Umbilical cord (tissue), 2 donors: ENCODE measurements around the gene LHFPL5. TPM values are rescaled to one million over a fixed set of nuclear protein-coding genes. Genes with fewer than 3 reads are reported as not detected.

ENCODE experiments used
- DNase-seq: peaks from one replicate; pipeline ENCODE4 v3.0.0-alpha.2; 2015; ENCODE audit warnings: low spot score
- total RNA-seq: library from RNA; depleted of rRNA; stranded (reverse); fragments of >200 nt; gene quantifications from one replicate; pipeline ENCODE4 v1.2.3, GENCODE V29; 2014; ENCODE audit warnings: low replicate concordance; ENCODE audit not compliant: insufficient read depth

Gene LHFPL5
- total RNA-seq, 1 donor from 2014 or later = 0.24 TPM

DNA sequence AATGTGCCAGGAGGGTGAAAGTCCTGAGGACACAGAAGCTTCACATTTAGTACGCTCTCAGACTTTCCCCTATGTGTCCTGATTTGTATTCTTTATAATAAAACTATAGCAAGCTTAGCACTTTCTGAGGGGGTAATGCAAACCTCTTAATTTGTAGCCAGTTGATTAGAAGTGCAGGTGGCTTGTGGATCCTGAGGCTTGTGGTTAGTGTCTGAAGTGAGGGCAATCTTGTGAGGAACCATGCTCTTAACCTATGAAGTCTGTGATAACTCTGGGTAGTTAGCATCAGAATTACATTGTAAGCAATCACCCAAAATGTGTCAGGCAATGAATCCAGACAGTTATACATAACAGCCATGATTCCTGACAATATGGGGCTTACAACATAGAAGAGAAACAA, 51.1 kb downstream of the LHFPL5 start:
- no peak for DNase-seq

DNA sequence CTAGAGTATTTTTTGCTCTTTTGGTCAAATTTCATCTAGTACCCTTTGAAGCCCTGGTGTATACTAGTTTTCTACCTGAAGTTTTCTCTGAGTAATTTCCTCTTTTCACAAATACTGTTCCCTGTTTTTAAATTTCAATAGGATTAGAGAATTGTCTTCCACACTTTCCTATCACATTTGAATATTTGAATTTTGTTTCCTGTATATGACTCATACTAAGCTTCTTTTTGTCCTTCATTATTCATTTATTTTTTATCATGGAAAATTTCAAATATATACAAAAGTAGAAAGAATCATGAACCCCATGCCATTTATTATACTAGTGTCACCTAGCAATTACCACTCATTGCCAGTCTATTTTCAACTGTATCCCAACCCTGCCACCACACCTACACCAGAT, 52.7 kb downstream of the LHFPL5 start:
- no peak for DNase-seq

DNA sequence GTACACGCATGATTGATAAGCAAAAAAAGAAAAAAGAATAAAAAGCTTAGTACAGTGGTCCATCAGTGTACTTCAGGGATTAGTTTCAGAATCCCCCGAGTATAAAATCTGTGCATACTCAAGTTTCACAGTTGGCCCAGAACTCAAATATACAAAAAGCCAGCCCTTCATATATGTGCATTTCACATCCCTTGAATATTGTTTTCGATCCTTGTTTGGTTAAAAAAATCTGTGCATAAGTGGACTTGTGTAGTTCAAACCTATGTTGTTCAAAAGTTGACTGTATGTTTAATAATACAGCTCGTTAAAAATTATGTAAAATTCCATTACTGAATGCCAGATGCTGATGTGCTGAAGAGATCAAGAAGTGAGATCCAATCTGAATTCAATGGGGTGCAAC, 54.2 kb downstream of the LHFPL5 start:
- DNase-seq = no peak

Other genes starting within 250 kb of the LHFPL5 start
- gene FKBP5, start 116.4 kb upstream of the LHFPL5 start, total RNA-seq = 21.7 TPM
- not detected for gene ARMC12, start 68.3 kb upstream of the LHFPL5 start, total RNA-seq
- not detected for gene CLPSL2, start 28.8 kb upstream of the LHFPL5 start, total RNA-seq
- not detected for gene CLPSL1, start 24.3 kb upstream of the LHFPL5 start, total RNA-seq
- gene CLPS, start 8.0 kb upstream of the LHFPL5 start, total RNA-seq = not detected
- gene SRPK1, start 115.7 kb downstream of the LHFPL5 start, total RNA-seq = 55.4 TPM
- gene SLC26A8, start 219.3 kb downstream of the LHFPL5 start, total RNA-seq = 3.1 TPM
- gene MAPK14, start 222.5 kb downstream of the LHFPL5 start, total RNA-seq = 68.9 TPM